Transverse colon (tissue), 4 donors: Measurements from ENCODE around the gene PRDM11. TPM values are rescaled to one million over a fixed set of nuclear protein-coding genes. Genes with fewer than 3 reads are reported as not detected.

Experiments
- DNase-seq: peaks from one replicate; pipeline ENCODE4 v3.0.0-alpha.2; 2019
- H3K27ac ChIP-seq, 4 donors: fragments of 200-600 bp; sonication (generic); 2 replicates each; pipeline ENCODE4 v1.5.1; 2016 to 2018; ENCODE audit warnings: inconsistent platforms in 4 of 4
- H3K27me3 ChIP-seq: fragments of 200-600 bp; sonication (generic); 2 replicates; pipeline ENCODE4 v1.5.1; 2017; ENCODE audit warnings: inconsistent platforms
- H3K36me3 ChIP-seq, 4 donors: fragments of 200-600 bp; sonication (generic); 2 replicates each; pipeline ENCODE4 v1.5.1; 2017 to 2019; ENCODE audit warnings: inconsistent platforms in 4 of 4
- H3K4me1 ChIP-seq, 4 donors: fragments of 200-600 bp; sonication (generic); 2 replicates each; pipeline ENCODE4 v1.5.1; 2017 to 2020; ENCODE audit warnings: inconsistent platforms in 4 of 4
- H3K4me3 ChIP-seq, 4 donors: fragments of 200-600 bp; sonication (generic); 1 replicate in 1 of 4; 2 replicates in 3 of 4; pipeline versions ENCODE4 v1.5.1 to v1.6.1; 2017 to 2019; ENCODE audit warnings: inconsistent platforms in 4 of 4
- H3K9me3 ChIP-seq, 2 donors: fragments of 200-600 bp; sonication (generic); 2 replicates each; pipeline ENCODE4 v1.5.1; 2017 to 2019; ENCODE audit warnings: inconsistent platforms in 2 of 2
- EP300 ChIP-seq: sonication (generic); formaldehyde crosslinking; IDR thresholded peaks from one replicate; pipeline ENCODE4 v1.6.1; 2017; ENCODE audit warnings: antibody characterized with exemption, low read depth
- POLR2A ChIP-seq: fragments of 450-650 bp; IDR thresholded peaks from one replicate; pipeline ENCODE4 v1.6.1; 2016; ENCODE audit warnings: antibody characterized with exemption, mild to moderate bottlenecking, moderate library complexity
- POLR2AphosphoS5 ChIP-seq, 3 donors: sonication (generic); formaldehyde crosslinking; IDR thresholded peaks; one replicate each; pipeline ENCODE4 v1.6.1; 2016; ENCODE audit warnings: antibody characterized with exemption in 3 of 3
- WGBS, 2 donors: methylation state at CpG; one replicate each; pipeline ENCODE4 v1.1.5; 2018; ENCODE audit warnings: low coverage in 1 of 2; 5-methylcytosine and 5-hydroxymethylcytosine counted together
- in situ Hi-C, 4 donors: fragments of 200-750 bp; cut with MboI; loops; one replicate each; pipeline versions ENCODE4 v1.15.0 to v1.15.1; 2017; ENCODE audit warnings: low sequenced_read_pairs in 3 of 4, low pct_ligation_motif_present in 1 of 4, low pct_unique_long_range_greater_than_20kb in 1 of 4
- intact Hi-C: fragments of 100-400 bp; cut with DNase I; formaldehyde crosslinking; loops from one replicate; pipeline ENCODE4 v1.15.1; 2023; ENCODE audit warnings: low total_unique reads
- total RNA-seq, 4 donors: library from RNA; depleted of rRNA; stranded (reverse); fragments of >200 nt; gene quantifications; one replicate each; pipeline ENCODE4 v1.1.0, GENCODE V29; 2016
- TF ChIP-seq, protein P1 (sequence below), 5 experiments: fragments of 200-600 bp in 3 of 5; fragments of 450-650 bp in 2 of 5; sonication (generic) in 3 of 5; IDR thresholded peaks; 1 replicate in 2 of 5; 2 replicates in 3 of 5; pipeline ENCODE4 v1.5.1; 2016 to 2017; ENCODE audit warnings: antibody characterized with exemption in 5 of 5, inconsistent platforms in 3 of 5, mild to moderate bottlenecking in 2 of 5, moderate library complexity in 1 of 5

The PRDM11 gene
- total RNA-seq, 4 donors from 2014 or later, result 5.0 to 11.2 (median 7.9) TPM

DNA sequence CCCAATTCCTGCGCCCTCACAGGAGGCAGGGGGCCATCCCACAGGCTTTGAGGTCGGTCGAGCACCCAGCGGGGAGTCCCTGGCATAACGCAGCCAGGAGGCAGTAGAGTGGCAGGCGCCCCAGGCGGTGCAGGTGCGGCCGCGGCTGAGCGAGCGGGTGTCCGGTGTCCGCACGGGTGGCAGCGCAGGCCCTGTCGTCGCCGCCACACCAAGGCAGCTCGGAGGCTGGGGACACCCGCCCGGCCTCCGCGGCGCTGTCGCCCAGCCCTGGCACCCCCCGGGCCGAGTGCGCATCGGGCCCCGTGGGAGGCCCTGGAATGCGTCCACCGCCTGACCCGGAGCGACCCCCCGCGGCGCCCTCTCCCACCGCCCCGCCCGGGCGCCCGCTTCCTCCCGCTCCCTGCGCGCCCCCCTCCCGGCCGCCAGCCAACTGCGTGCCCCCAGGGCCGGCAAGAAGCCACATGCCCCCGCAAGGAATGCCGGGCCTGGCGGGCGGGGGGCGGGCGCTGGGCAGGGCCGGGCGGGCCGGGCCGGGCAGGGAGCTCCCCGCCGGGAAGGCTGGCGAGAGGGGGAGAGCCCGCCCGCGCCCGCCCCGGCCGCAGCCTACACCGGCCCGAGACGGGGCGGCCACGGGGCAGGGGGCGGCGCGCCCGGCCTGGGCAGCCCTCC is 33.9 kb downstream of the PRDM11 start:
- no peaks in the 10 kb centered on the region for H3K9me3 ChIP-seq
- no peaks in the 10 kb centered on the region for H3K27me3 ChIP-seq
- intact Hi-C loops (loop anchor here (1.0 kb wide), 1 partner anchor 34 kb away; the partner anchor contains the start of gene PRDM11), in situ Hi-C loops (no loop called here)
- H3K27ac ChIP-seq, result peak overlapping the region; percentile 86 to 93 (median 90)
- TF ChIP-seq POLR2A (peak; percentile 38), EP300 (no peak), POLR2AphosphoS5 (IDR thresholded peaks at IDR 0.05) (peak in 2 of 3 donors; percentile 25 to 52)
- TF ChIP-seq, protein P1, sequence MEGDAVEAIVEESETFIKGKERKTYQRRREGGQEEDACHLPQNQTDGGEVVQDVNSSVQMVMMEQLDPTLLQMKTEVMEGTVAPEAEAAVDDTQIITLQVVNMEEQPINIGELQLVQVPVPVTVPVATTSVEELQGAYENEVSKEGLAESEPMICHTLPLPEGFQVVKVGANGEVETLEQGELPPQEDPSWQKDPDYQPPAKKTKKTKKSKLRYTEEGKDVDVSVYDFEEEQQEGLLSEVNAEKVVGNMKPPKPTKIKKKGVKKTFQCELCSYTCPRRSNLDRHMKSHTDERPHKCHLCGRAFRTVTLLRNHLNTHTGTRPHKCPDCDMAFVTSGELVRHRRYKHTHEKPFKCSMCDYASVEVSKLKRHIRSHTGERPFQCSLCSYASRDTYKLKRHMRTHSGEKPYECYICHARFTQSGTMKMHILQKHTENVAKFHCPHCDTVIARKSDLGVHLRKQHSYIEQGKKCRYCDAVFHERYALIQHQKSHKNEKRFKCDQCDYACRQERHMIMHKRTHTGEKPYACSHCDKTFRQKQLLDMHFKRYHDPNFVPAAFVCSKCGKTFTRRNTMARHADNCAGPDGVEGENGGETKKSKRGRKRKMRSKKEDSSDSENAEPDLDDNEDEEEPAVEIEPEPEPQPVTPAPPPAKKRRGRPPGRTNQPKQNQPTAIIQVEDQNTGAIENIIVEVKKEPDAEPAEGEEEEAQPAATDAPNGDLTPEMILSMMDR (IDR thresholded peaks at IDR 0.05), result peak; percentile 49 to 72 (median 56)
- H3K4me3 ChIP-seq, result peak overlapping the region; percentile 39 to 72 (median 64)
- peak; percentile 73 for DNase-seq
- H3K4me1 ChIP-seq, result peaks cover 3 to 21% (median 15%) of the 10 kb centered on the region in 4 donors
- 0% methylated on average over 8 of the region's 78 CpGs; no CpG with 5 or more reads in 1 of the 2 donors for WGBS, 2 donors
- no peaks in the 10 kb centered on the region for H3K36me3 ChIP-seq

DNA sequence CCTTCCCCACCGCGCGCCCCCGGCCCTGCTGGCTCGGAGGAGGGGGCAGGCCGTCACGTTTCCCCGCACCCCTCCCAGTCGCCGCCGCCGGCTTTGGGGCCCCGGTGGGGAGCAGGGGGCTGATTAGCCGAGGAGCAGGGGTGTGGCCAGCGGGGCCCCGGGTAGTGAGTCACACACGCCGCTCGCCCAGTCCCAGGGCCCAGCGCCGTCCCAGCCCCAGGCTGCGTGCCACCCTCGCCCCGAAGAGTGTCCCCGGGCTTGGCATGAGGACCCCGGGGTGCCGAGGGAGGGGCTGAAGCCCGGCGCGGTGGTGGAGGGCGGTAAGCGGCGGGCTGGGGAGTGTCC is 34.4 kb downstream of the PRDM11 start:
- Histone ChIP-seq H3K4me3 (peak overlapping the region; percentile 28 to 72 (median 64)), H3K36me3 (no peaks in the 10 kb centered on the region), H3K9me3 (no peaks in the 10 kb centered on the region), H3K27ac (peak overlapping the region; percentile 86 to 93 (median 90)), H3K4me1 (peaks cover 3 to 21% (median 15%) of the 10 kb centered on the region in 4 donors), H3K27me3 (no peaks in the 10 kb centered on the region)
- intact Hi-C loops (loop anchor here (1.0 kb wide), 1 partner anchor 35 kb away; the partner anchor contains the start of gene PRDM11), in situ Hi-C loops (no loop called here)
- peak; percentile 76 for DNase-seq
- WGBS, 2 donors, result 1% methylated on average over 18 of the region's 33 CpGs; no CpG with 5 or more reads in 1 of the 2 donors
- no peak for TF ChIP-seq EP300
- peak; percentile 7 to 67 (median 63) for TF ChIP-seq POLR2AphosphoS5 (IDR thresholded peaks at IDR 0.05)
- peak; percentile 53 for TF ChIP-seq POLR2A
- TF ChIP-seq, protein P1 (IDR thresholded peaks at IDR 0.05), result no peak

DNA sequence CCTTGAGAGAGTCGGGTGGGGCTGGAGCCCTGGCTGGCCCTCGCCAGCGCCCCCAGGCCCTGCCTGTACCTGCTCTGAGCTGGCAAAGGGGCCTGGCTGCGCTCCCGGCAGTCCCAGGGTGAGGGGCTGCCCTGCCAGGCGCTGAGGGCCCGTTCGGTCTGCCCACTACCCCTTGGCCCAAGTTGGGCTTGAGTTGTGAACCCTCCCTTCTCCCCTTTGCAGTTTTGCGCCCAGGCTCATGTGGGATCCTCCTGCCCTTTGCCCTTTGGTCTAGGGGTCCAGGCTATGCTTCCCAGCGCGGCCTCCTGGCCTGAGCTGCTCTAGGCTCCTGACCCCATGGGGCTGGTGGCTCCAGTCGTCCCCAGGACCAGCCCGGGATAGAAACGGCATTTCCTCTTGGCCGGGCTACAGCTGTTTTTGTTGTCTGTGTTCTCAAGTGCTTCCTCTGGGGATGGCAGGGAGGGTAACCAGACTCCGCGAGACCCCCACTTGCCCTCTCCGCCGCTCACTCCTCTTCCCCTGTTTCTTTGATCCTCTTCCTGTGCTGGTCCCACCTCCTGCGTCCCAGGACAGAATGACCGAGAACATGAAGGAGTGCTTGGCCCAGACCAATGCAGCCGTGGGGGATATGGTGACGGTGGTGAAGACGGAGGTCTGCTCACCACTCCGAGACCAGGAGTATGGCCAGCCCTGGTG is 34.9 kb downstream of the PRDM11 start:
- no peaks in the 10 kb centered on the region for H3K9me3 ChIP-seq
- WGBS, 2 donors, result 55% methylated on average over 16 of the region's 25 CpGs; no CpG with 5 or more reads in 1 of the 2 donors
- no peak for TF ChIP-seq EP300
- TF ChIP-seq, protein P1 (IDR thresholded peaks at IDR 0.05), result no peak
- TF ChIP-seq POLR2A, result no peak
- no peak for TF ChIP-seq POLR2AphosphoS5 (IDR thresholded peaks at IDR 0.05)
- DNase-seq, result no peak
- H3K27ac ChIP-seq, result peak overlapping the region; percentile 86 to 93 (median 90)
- no peaks in the 10 kb centered on the region for H3K27me3 ChIP-seq
- intact Hi-C loops, result no loop called here
- in situ Hi-C loops, result no loop called here
- peaks cover 3 to 21% (median 15%) of the 10 kb centered on the region in 4 donors for H3K4me1 ChIP-seq
- H3K36me3 ChIP-seq, result no peaks in the 10 kb centered on the region
- peak overlapping the region; percentile 28 to 72 (median 64) for H3K4me3 ChIP-seq

DNA sequence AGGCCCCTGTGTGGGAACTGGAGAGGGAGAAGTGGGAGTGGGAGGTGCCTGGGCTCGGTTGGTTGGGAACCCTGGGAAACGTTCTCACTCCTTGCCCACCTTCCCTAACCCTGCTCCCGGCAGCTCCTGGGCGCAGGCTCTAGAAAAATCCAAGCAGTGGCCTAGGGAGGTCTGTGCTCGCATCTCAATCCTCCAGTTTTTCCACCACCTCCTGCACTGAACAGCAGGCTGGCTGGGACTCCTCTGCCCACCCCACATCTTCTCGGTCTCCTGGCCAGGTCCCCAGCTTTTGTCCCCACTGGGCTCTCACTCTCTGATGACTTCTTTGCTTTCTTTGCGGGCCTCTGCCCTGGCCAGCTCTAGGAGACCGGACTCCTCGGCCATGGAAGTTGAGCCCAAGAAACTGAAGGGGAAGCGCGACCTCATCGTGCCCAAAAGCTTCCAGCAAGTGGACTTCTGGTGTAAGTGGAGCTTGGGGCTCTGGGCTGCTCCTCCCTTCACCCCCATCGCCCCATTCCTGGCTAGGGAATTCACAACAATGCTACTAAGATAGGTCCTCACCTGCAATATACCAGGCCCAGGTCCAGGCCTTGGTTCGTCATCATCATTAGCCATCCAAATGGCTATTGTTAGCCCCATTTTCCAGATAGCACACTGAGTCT is 35.6 kb downstream of the PRDM11 start:
- H3K27ac ChIP-seq, result peak overlapping the region; percentile 86 to 93 (median 90)

More for the DNA sequence above, 35.6 kb downstream of the PRDM11 start:
- Histone ChIP-seq H3K27me3 (no peaks in the 10 kb centered on the region), H3K36me3 (no peaks in the 10 kb centered on the region), H3K4me1 (peaks cover 3 to 21% (median 15%) of the 10 kb centered on the region in 4 donors), H3K4me3 (no peak overlapping the region), H3K9me3 (no peaks in the 10 kb centered on the region)
- intact Hi-C loops, result no loop called here
- TF ChIP-seq POLR2A, result no peak
- TF ChIP-seq POLR2AphosphoS5 (IDR thresholded peaks at IDR 0.05), result no peak
- TF ChIP-seq, protein P1 (IDR thresholded peaks at IDR 0.05), result no peak
- TF ChIP-seq EP300, result no peak
- in situ Hi-C loops, result no loop called here
- no peak for DNase-seq
- 97% methylated on average over 14 of the region's 14 CpGs; no CpG with 5 or more reads in 1 of the 2 donors for WGBS, 2 donors
